Right cardiac atrium (tissue), 5 donors: ENCODE data around the gene CEP85L. TPM values are rescaled to one million over a fixed set of nuclear protein-coding genes. Genes with fewer than 3 reads are reported as not detected.

ENCODE experiments used
- ATAC-seq, 2 donors: fragments of 200-7000 bp; cut with Tn5 transposase; one replicate each; pipeline versions ENCODE4 v1.8.0 to v1.9.1; 2020; ENCODE audit warnings: moderate library complexity in 2 of 2, mild to moderate bottlenecking in 1 of 2
- DNase-seq, 3 donors: peaks; one replicate each; pipeline ENCODE4 v3.0.0-alpha.2; 2020
- H3K27ac ChIP-seq: one replicate; pipeline ENCODE4 v1.5.1; 2013; ENCODE audit warnings: mild to moderate bottlenecking, low read length, control low read depth, moderate library complexity
- H3K27me3 ChIP-seq: one replicate; pipeline ENCODE4 v1.6.1; 2013; ENCODE audit not compliant: control insufficient read depth, insufficient read depth
- H3K4me1 ChIP-seq: one replicate; pipeline ENCODE4 v1.6.1; 2013; ENCODE audit warnings: low read length; ENCODE audit not compliant: control insufficient read depth, insufficient read depth
- H3K4me3 ChIP-seq: one replicate; pipeline ENCODE4 v1.5.1; 2013; ENCODE audit warnings: low read length, control low read depth
- H3K9me3 ChIP-seq: one replicate; pipeline ENCODE4 v1.6.1; 2013; ENCODE audit warnings: low read length; ENCODE audit not compliant: control insufficient read depth
- whole genome bisulfite sequencing: extraction: QIAGEN DNeasy Blood & Tissue Kit; methylation state at CpG from one replicate; pipeline ENCODE4 v1.1.7; 2013; 5-methylcytosine and 5-hydroxymethylcytosine counted together
- intact Hi-C, 4 donors: fragments of 100-400 bp; cut with DNase I; formaldehyde crosslinking; loops; one replicate each; pipeline versions ENCODE4 v1.11.0 to v1.14.0; 2022 to 2023
- polyA plus RNA-seq: library from polyadenylated mRNA; stranded (reverse); fragments of 200-250 nt; gene quantifications from one replicate; pipeline ENCODE4 v1.2.3, GENCODE V29; 2013
- total RNA-seq, 4 donors: library from RNA; stranded (reverse); fragmentation: NEBNext Ultra II Directional; extraction: Animal tissue kit (Norgen Biotek cat#: 25700); gene quantifications; one replicate each; pipeline ENCODE4 v1.2.1, GENCODE V29; 2021
- donor health status: healthy with polysubstance abuse.
- donor health status: DM: no; HTN: yes; CAD: no.
- donor health status: DM: no; HTN: no; CAD: no.
- donor health status: DM: no; HTN: yes; CAD: no; lungs with severe emphysema.
- donor health status: DM: yes; HTN: yes; CAD: no.

Gene CEP85L
- total and polyA plus RNA-seq, 5 donors: 3.8 to 11.5 (median 7.2) TPM

- H3K27ac ChIP-seq: no peak overlapping the region
- intact Hi-C loops: loop anchor here in 1 of 4 donors (5.0 kb wide), 1 partner anchor 266 kb away; no protein-coding TSS in a partner anchor
- ATAC-seq (no peak), DNase-seq (no peak)
- 37% methylated on average over 1 of the region's 1 CpG for WGBS
- no peaks in the 10 kb centered on the region for H3K9me3 ChIP-seq
- H3K4me3 ChIP-seq: peak overlapping the region; percentile 76
- H3K27me3 ChIP-seq: no peaks in the 10 kb centered on the region
- no peaks in the 10 kb centered on the region for H3K4me1 ChIP-seq
These were observed 98.3 kb downstream of the CEP85L start for GRCh38 chr6:118553132-118553531.

DNA sequence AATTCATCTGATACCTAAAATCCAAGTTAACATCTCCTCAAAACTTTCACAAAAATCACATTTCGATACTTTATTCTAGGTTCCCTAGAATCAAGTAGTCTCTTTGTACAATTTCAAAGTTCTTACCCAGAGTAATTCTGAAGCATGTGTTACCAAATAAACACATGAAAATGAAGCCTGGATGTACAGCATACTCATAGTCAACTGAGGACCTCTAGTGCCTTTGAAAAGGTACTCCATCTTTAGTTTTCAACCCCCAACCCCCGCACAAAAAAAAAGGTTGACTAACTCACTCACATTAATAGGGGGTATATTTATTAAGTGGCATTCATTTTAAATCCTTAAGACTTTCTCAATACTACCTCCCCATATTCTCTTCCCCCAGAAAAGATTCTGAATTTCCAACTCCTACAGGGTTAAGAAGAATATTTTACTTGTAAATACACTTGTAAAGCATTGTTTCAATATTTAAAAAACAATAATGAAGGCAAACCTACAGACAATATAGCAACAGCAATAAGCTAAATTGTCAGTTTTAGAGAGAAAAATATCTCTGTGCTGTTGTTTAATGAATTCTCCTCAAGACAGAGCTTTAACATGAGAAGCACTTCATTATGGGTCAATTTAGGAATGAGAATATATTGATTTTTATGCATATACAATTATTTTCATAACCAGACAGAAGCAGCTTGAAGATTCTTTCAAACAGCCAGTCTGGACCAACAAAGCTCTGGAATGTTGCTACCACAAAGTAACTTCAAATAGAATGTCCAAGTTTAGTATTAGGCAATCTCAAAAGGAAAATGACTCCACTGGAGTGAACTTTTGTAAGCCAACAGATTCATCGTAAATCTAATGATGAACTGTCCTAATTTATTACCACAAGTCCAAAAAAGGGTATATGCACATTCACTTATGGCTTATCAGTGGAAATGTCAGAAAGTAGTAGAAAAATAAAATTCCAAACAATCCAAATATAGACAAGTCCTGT, 100.0 kb downstream of the CEP85L start:
- ATAC-seq (peak; percentile 75 to 78), DNase-seq (no peak)
- WGBS: 25% methylated on average over 3 of the region's 3 CpGs
- Histone ChIP-seq H3K27me3 (no peaks in the 10 kb centered on the region), H3K4me1 (no peaks in the 10 kb centered on the region), H3K4me3 (peak overlapping the region; percentile 74), H3K9me3 (no peaks in the 10 kb centered on the region), H3K27ac (no peak overlapping the region)
- intact Hi-C loops: loop anchor here in 1 of 4 donors (5.0 kb wide), 1 partner anchor 264 kb away; no protein-coding TSS in a partner anchor

GRCh38 chr6:118548613-118549012, 102.8 kb downstream of the CEP85L start:
- no peak for DNase-seq
- H3K27ac ChIP-seq: no peak overlapping the region

GRCh38 chr6:118548136-118548535, 103.3 kb downstream of the CEP85L start, which contains the start of gene PLN:
TSS of gene PLN (plus strand) at chr6:118548296. CDS start at chr6:118558922, 10,626 bp downstream.
- H3K27ac ChIP-seq: no peak within 1 kb of the TSS
- ATAC-seq (peak; percentile 83 to 84), DNase-seq (no peak)
- no peaks in the 10 kb centered on the region for H3K27me3 ChIP-seq
- no peaks in the 10 kb centered on the region for H3K4me1 ChIP-seq
- H3K4me3 ChIP-seq: peak within 1 kb of the TSS; percentile 83
- 70% methylated on average over 3 of the region's 3 CpGs for WGBS
- intact Hi-C loops: loop anchor here in 1 of 4 donors (5.0 kb wide), 1 partner anchor 36 kb away; no protein-coding TSS in a partner anchor
- H3K9me3 ChIP-seq: no peaks in the 10 kb centered on the region

More at GRCh38 chr6:118548613-118549012, 102.8 kb downstream of the CEP85L start:
- H3K9me3 ChIP-seq: no peaks in the 10 kb centered on the region
- intact Hi-C loops: loop anchor here in 1 of 4 donors (5.0 kb wide), 1 partner anchor 36 kb away; no protein-coding TSS in a partner anchor
- no peaks in the 10 kb centered on the region for H3K27me3 ChIP-seq
- H3K4me3 ChIP-seq: peak overlapping the region; percentile 83
- ATAC-seq: no peak
- no peaks in the 10 kb centered on the region for H3K4me1 ChIP-seq

GRCh38 chr6:118546880-118547218, 104.5 kb downstream of the CEP85L start:
- no peaks in the 10 kb centered on the region for H3K9me3 ChIP-seq
- no peak for DNase-seq
- H3K27me3 ChIP-seq: no peaks in the 10 kb centered on the region
- H3K4me3 ChIP-seq: peak overlapping the region; percentile 35
- 47% methylated on average over 1 of the region's 1 CpG for WGBS
- no peak for ATAC-seq
- no peaks in the 10 kb centered on the region for H3K4me1 ChIP-seq
- intact Hi-C loops: loop anchor here in 1 of 4 donors (5.0 kb wide), 1 partner anchor 35 kb away; no protein-coding TSS in a partner anchor
- H3K27ac ChIP-seq: no peak overlapping the region

- H3K27ac ChIP-seq: no peak overlapping the region
These were observed 105.1 kb downstream of the CEP85L start for GRCh38 chr6:118546164-118546879.

GRCh38 chr6:118544105-118544504, 107.3 kb downstream of the CEP85L start:
- ATAC-seq: no peak
- Histone ChIP-seq H3K27ac (no peak overlapping the region), H3K4me1 (no peaks in the 10 kb centered on the region), H3K9me3 (no peaks in the 10 kb centered on the region), H3K27me3 (no peaks in the 10 kb centered on the region), H3K4me3 (peak overlapping the region; percentile 30)
- WGBS: 55% methylated on average over 3 of the region's 3 CpGs
- DNase-seq: no peak
- intact Hi-C loops: no loop called here

More at GRCh38 chr6:118546164-118546879, 105.1 kb downstream of the CEP85L start:
- Histone ChIP-seq H3K27me3 (no peaks in the 10 kb centered on the region), H3K9me3 (no peaks in the 10 kb centered on the region), H3K4me3 (peak overlapping the region; percentile 35), H3K4me1 (no peaks in the 10 kb centered on the region)
- no peak for ATAC-seq
- DNase-seq: no peak
- WGBS: 55% methylated on average over 4 of the region's 4 CpGs
- intact Hi-C loops: loop anchor here in 1 of 4 donors (5.0 kb wide), 1 partner anchor 34 kb away; no protein-coding TSS in a partner anchor

- WGBS: 94% methylated on average over 3 of the region's 3 CpGs
These were observed 109.0 kb downstream of the CEP85L start for GRCh38 chr6:118542184-118542952.

GRCh38 chr6:118537574-118537973, 113.8 kb downstream of the CEP85L start:
- 24% methylated on average over 2 of the region's 2 CpGs for WGBS
- intact Hi-C loops: no loop called here
- ATAC-seq (peak; percentile 83 to 90), DNase-seq (no peak)
- Histone ChIP-seq H3K27me3 (no peaks in the 10 kb centered on the region), H3K9me3 (no peaks in the 10 kb centered on the region), H3K4me3 (peak overlapping the region; percentile 42), H3K27ac (no peak overlapping the region), H3K4me1 (peaks cover 2% of the 10 kb centered on the region)

More at GRCh38 chr6:118542184-118542952, 109.0 kb downstream of the CEP85L start:
- no peak overlapping the region for H3K4me3 ChIP-seq
- H3K27me3 ChIP-seq: no peaks in the 10 kb centered on the region
- ATAC-seq: no peak
- H3K9me3 ChIP-seq: no peaks in the 10 kb centered on the region
- H3K4me1 ChIP-seq: no peaks in the 10 kb centered on the region
- no peak for DNase-seq
- no peak overlapping the region for H3K27ac ChIP-seq
- intact Hi-C loops: no loop called here

DNA sequence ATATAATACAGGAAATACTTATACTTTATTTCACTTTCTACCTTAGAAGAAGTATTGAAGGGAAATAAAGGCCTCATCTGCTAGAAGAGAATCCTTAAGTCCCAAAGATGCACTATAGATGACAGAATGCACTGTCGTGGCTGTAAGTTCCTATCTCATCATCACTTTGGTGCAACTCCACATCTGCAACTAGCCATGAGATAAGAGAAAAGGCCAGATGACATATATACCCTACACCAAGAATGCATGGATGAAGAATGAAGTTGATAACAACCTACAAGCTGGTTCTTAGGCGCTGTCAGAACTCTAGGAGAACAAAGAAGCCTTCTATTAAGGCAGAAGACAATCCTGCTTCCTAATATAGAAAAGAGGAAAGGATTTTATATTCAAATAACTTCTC, 114.9 kb downstream of the CEP85L start:
- Histone ChIP-seq H3K9me3 (no peaks in the 10 kb centered on the region), H3K4me3 (peak overlapping the region; percentile 48), H3K27ac (peak overlapping the region; percentile 75), H3K27me3 (no peaks in the 10 kb centered on the region), H3K4me1 (peaks cover 2% of the 10 kb centered on the region)
- no peak for DNase-seq
- intact Hi-C loops: no loop called here
- 60% methylated on average over 2 of the region's 2 CpGs for WGBS
- no peak for ATAC-seq
